A204.1 (cell line): Measurements from ENCODE around the gene KCNK13.
"Not testable (repeated sequence)": the region's sequence is repeated elsewhere in the genome, so short reads cannot be mapped to it uniquely, and the experiment has no call there.

Source experiments
- FAIRE-seq: peaks from 2 replicates; lab custom pipeline; 2012; peaks lifted over from hg19 to GRCh38; lab: Jason Lieb, UNC

The KCNK13 gene

GRCh38 chr14:90193925-90194324, 132.1 kb downstream of the KCNK13 start:
- FAIRE-seq = no peak

DNA sequence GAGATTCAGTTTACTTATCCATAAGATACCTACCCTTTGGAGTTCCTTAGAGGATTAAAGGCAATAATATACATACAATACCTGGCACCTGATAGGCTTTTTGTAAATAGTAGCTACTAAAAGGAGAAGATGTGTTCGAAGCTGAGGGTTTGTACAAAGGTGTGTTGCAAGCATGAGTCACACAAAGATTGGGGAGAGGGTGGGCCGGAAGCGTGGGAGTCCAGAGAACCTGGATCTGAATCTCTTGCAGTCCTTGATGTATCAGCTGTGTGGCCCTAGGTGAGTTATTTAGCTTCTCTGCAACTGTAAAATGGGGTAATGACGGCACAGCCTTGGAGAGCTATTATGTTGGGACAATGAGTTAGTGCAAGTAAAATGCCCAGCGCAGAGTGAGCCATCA, 132.9 kb downstream of the KCNK13 start:
- FAIRE-seq = no peak

DNA sequence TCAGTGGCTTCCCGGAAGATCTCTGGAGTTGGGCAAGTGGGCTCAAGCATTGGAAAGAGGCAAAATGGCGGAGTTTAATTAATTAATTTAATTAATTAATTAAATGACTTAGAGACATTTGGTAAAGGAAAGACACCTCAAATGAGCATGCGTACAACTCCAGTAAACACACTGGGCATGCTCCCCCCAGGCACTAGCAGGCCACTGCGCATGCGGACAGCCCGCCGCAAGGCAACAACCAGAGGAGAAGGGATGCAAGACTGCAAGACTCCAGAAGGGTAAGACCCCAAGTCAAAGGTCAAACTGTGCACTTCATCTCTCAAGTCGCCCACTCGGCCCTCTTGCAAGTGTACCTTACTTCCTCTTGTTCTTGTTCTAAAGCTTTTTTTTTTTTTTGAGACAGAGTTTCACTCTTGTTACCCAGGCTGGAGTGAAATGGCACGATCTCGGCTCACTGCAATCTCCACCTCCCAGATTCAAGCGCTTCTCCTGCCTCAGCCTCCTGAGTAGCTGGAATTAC, 136.8 kb downstream of the KCNK13 start:
- FAIRE-seq = no peak

DNA sequence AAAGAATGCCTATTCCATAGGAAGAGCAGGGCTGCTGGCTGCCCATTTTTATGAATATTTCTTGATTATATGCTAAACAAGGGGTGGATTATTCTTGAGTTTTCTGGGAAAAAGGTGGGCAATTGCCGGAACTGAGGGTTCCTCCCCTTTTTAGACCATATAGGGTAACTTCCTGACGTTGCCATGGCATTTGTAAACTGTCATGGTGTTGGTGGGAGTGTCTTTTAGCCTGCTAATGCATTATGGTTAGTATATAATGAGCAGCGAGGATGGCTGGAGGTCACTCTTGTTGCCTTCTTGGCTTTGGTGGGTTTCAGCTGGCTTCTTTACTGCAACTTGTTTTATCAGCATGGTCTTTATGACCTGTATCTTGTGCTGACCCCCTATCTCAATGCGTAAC, 138.8 kb downstream of the KCNK13 start:
- FAIRE-seq = not testable (repeated sequence)

DNA sequence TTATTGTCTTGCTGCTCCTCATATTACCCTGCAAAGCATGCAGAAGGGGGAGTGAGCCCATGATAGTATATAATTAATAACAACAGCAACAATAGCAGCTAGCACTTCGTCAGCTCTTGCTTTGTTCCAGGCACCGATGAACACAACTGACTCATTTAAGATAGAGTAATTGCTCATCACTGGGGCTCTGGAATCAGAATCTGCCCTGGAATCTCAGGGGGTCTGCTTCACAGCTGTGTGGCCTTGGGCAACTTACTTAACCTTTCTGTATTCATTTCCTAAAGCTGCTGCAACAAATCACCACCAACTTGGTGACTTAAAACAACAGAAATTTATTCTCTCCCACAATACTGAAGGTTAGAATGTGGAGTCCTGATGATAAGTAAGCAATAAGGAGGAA, 139.6 kb downstream of the KCNK13 start:
- no peak for FAIRE-seq

DNA sequence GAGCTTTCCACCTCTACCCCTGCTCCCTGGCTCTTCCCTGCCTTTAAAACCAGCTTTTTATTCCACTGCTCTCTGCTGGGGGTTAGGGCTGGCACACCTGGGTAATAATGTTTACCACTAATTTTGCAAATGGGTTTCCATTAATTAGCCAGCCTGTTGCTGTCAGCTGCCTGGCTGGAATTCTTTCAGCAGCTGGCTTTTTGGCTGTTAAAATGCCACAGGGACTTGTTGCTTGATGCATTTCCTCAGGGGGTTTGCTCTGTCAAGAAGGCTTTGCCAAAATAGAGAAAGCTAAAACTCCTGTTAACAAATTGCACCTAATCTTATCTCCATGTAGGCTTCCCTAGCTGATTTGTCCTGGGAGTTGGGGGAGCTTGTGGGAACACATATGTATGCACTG, 142.7 kb downstream of the KCNK13 start:
- FAIRE-seq = no peak

- FAIRE-seq = no peak
Observed at GRCh38 chr14:90213099-90213748, 151.4 kb downstream of the KCNK13 start.

- no peak for FAIRE-seq
Observed at GRCh38 chr14:90228478-90228877, 166.7 kb downstream of the KCNK13 start.

DNA sequence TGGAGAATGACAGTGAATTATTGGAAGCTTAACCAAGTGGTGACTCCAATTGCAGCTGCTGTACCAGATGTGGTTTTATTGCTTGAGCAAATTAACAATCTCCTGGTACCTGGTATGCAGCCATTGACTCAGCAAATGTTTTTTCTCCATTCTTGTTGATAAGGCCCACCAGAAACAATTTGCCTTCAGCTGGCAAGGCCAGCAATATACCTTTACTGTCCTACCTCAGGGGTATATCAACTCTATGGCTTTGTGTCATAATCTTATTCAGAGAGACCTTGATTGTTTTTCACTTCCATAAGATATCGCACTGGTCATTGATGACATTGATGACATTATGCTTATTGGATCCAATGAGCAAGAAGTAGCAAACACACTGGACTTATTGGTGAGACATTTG, 168.1 kb downstream of the KCNK13 start:
- not testable (repeated sequence) for FAIRE-seq
